GM19468 (cell line): Measurements from ENCODE around the gene SFR1.

ENCODE experiments used
- ATAC-seq: cut with Tn5 transposase; IDR thresholded peaks from one replicate; pipeline ENCODE4 v1.9.1; 2021; ENCODE audit warnings: mild to moderate bottlenecking, moderate library complexity, moderate number of reproducible peaks; ENCODE audit not compliant: unreplicated experiment; ENCODE audit errors: extremely low read depth

The SFR1 gene

GRCh38 chr10:104121485-104122224 lies at the start of gene SFR1:
SFR1 (plus strand) TSS chr10:104122171; CDS start chr10:104122184, 13 bp downstream.
- ATAC-seq: peak; percentile 89

GRCh38 chr10:104072786-104073185 lies 49.2 kb upstream of the SFR1 start:
- no peak for ATAC-seq

- no peak for ATAC-seq
Observed at GRCh38 chr10:104074505-104074904, 47.5 kb upstream of the SFR1 start.

GRCh38 chr10:104076743-104077160 lies 45.2 kb upstream of the SFR1 start:
- no peak for ATAC-seq

GRCh38 chr10:104077247-104077646 lies 44.7 kb upstream of the SFR1 start:
- no peak for ATAC-seq

GRCh38 chr10:104077663-104078151 lies 44.3 kb upstream of the SFR1 start:
- ATAC-seq: no peak

GRCh38 chr10:104080762-104081161 lies 41.2 kb upstream of the SFR1 start:
- no peak for ATAC-seq

- ATAC-seq: no peak
Observed at GRCh38 chr10:104081998-104082397, 40.0 kb upstream of the SFR1 start.

GRCh38 chr10:104084482-104085142 lies 37.4 kb upstream of the SFR1 start:
- no peak for ATAC-seq

GRCh38 chr10:104085801-104086400 lies 36.1 kb upstream of the SFR1 start, which contains the start of gene COL17A1:
COL17A1 (minus strand) TSS chr10:104085880; CDS start chr10:104080673, 5,207 bp downstream.
- ATAC-seq: no peak

GRCh38 chr10:104088239-104088638 lies 33.7 kb upstream of the SFR1 start:
- ATAC-seq: no peak

- no peak for ATAC-seq
Observed at GRCh38 chr10:104089621-104090020, 32.4 kb upstream of the SFR1 start.

- no peak for ATAC-seq
Observed at GRCh38 chr10:104090611-104091010, 31.4 kb upstream of the SFR1 start.

GRCh38 chr10:104092749-104093148 lies 29.2 kb upstream of the SFR1 start:
- ATAC-seq: no peak

- no peak for ATAC-seq
Observed at GRCh38 chr10:104096692-104097091, 25.3 kb upstream of the SFR1 start.

- no peak for ATAC-seq
Observed at GRCh38 chr10:104098358-104098925, 23.5 kb upstream of the SFR1 start.

- no peak for ATAC-seq
Observed at GRCh38 chr10:104099269-104099668, 22.7 kb upstream of the SFR1 start.

- no peak for ATAC-seq
Observed at GRCh38 chr10:104099941-104100340, 22.0 kb upstream of the SFR1 start.

GRCh38 chr10:104100795-104101194 lies 21.2 kb upstream of the SFR1 start:
- no peak for ATAC-seq

GRCh38 chr10:104101902-104102301 lies 20.1 kb upstream of the SFR1 start:
- ATAC-seq: no peak

- peak; percentile 27 for ATAC-seq
Observed at GRCh38 chr10:104103956-104104355, 18.0 kb upstream of the SFR1 start.
